GM11168 (cell line): ENCODE results near the gene DCUN1D5.

Experiments
- in situ Hi-C: fragments of 300-500 bp; cut with MboI; formaldehyde crosslinking; loops from one replicate; pipeline ENCODE4 v1.12.0; 2022; ENCODE audit warnings: low sequenced_read_pairs; ENCODE audit not compliant: unreplicated experiment

Gene DCUN1D5

DNA sequence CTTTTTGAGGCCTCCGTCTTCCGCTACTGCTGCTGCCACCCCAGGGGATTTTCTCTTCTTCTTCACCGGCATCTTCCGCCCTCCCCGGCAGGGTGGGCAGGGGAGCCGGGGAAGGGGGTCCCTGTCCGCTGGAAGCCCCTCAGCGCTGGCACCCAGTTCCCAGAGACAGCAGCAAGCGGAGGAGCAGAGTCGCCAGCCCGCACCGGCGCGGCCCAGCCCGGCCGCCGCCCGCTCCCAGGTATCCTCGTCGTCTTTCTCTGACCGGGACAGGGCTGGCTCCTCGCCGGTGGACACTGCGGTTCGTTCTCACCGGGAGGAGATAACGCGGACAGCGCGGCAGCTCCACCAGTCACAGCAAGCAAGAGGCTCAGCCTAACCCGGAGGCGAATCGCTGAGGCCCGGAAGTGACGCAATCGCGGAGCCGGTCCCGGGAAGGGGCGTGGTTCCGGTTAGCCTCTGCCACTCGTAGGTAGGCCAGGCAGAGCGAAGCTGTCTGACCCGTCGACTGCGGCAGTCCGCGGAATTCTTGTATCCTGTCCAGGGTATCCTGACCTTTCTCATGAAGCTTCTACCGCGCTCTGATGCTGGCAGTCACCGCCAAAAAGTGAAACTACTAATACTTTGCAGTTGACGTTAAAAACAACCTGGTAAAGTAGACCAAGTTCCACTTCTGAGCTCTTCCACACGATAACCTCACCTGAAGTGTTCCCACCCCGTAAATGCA lies at the start of gene DCUN1D5:
DCUN1D5 (minus strand) TSS at position 360 of the 724 bp plus-strand sequence; CDS start at position 72, 288 bp downstream.
- in situ Hi-C loops, result no loop called here

DNA sequence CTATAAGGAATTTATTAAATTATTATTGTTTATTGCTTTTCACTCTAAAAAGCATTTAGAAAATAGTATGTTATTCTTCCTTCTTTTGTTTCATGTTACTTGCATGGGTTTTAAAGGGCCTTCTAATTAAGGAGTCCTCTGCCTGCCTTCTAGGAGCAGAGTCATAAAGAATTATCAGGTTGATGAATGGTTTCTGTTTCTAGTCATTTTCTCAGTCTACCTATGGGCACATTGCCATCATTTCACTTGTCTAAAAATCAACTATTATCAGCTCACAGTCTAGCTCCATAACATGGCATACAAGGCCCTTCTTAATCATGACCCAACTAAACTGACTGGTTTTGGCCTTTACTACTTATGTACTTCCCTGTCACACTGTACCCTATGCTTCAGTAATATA lies 33.5 kb upstream of the DCUN1D5 start:
- in situ Hi-C loops, result no loop called here

DNA sequence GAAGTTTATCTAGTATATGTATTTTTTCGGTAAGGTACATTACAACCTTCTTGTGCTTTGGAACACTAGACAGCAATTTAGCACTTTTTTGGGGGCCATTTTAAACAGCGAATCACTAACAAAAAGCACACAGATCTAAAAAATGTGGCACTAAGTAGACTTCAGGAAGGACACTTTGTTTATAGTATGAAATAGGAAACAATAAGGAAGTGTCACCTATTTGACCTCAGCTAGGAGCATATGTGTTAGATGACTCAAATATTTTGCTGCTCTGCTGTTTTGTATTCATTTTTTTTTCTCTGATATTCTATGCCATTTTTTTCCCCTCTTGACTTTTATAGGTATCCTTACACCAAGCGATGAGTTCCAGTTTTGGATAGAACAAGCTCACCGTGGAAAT lies 22.9 kb upstream of the DCUN1D5 start:
- in situ Hi-C loops, result no loop called here

DNA sequence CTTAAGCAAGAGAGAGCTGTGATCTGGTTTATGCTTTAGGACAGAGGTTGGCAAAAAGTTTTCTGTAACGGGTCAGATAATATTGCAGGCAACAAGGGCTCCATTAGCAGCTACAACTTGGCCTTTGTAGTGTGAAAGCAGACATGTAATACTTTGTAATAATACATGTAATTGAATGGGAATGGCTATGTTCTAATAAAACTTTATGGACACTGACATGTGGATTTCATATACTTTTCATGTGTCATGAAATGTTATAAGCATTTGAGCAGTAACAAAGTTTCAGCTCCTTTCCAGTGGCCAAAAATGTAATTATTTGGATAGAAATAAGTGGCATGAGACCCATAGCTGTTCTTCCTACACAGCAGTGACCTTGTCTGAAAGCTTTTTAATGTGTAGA lies 20.4 kb upstream of the DCUN1D5 start:
- in situ Hi-C loops, result no loop called here

DNA sequence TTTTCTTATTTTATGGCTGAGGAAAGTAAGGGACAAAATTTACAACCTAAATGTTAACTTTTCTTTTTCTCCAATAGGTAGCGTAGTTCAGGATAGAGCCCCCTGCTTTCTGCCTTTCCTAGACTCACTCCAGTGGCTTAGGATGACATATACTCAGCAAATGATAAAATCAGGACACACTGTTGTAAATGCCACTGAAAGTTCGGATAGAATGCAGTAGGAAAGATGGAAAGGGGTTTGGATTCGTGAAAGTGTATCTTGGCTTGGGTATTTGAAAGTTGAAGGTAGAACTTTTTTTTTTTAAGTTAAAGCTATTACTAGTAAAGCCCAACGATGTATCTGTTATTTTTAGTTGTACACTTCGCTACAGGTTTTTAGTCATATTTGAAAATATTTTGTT lies 19.4 kb upstream of the DCUN1D5 start:
- in situ Hi-C loops, result no loop called here

DNA sequence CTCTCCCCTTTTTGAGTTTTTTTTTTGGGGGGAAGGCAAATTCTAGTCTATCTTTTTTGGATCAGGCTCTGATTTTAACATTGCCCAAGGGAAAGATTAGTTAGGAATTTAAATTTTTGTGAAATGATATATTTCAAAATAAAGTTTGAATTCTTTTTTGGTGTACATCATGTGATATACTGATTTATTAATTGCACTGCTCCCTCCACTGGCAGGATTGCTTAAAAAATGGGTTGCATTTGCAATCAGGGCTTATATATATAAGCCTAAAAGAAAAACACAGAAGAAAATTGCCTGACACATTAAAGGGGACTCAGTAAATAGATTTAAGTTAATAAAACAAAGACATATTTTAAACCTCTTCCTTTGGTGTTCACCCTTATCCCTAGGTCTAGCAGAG lies 18.4 kb upstream of the DCUN1D5 start:
- in situ Hi-C loops, result no loop called here

DNA sequence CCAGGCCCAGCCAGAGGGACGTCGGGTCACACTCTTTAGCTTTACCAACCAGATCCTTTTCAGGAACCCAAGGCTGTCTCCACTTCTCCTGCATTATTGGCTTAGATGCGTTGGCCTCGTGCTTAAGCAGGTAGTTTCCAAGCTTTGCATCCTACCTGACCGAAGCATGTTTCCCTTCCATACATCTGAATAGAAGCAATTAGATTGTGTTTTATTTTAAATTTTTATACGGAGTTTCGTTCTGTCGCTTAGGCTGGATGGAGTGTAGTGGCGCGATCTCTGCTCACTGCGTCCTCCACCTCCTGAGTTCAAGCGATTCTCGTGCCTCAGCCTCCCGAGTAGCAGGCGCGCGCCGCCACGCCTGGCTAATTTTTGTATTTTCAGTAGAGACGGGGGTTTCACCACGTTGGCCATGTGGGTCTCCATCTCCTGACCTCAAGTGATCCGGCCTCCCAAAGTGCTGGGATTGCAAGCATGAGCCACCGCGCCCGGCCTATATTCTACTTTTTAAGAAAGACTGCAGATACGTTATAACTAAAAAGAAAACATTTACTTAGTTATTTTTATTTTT lies 17.9 kb upstream of the DCUN1D5 start:
- in situ Hi-C loops, result no loop called here

DNA sequence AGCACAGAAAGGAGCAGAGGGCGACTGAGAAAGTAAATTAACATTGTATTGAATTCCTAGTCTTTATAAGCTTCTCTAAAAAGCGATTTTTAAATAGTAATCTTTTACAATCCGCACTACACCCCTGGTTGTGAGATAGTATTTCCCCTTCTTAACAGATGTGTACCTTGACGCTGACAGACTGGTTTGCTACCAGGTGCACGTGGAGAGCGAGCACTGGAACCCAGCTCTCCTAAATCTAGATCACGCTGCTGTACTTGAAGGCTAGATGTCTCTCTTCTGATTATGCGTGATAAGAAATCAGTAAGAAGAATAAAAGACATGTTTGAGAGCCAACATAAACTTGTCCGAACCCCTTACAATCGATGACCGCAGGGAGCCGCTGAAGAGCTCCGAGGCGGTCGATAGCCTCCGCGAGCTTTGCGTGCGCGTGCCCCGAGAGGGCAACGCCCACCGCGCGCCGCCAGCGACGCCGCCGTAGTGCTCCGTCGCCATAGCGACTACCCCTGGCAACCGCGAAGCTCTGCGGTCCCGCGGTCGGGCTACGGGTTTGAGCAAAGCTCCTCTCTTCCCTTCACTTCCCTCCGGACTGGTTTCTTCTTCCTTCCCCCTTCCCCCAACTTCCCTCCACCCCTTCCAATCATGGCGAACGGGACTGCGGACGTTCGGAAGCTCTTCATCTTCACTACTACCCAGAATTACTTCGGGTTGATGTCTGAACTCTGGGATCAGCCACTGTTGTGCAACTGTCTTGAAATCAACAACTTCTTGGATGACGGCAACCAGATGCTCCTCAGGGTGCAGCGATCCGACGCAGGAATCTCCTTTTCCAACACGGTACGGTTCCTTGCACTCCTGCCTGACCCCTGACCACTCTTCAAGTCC lies 17.2 kb upstream of the DCUN1D5 start, which contains the start of gene DYNC2H1:
DYNC2H1 (plus strand) TSS at position 494 of the 885 bp plus-strand sequence; CDS start at position 643, 149 bp downstream.
- in situ Hi-C loops, result no loop called here

DNA sequence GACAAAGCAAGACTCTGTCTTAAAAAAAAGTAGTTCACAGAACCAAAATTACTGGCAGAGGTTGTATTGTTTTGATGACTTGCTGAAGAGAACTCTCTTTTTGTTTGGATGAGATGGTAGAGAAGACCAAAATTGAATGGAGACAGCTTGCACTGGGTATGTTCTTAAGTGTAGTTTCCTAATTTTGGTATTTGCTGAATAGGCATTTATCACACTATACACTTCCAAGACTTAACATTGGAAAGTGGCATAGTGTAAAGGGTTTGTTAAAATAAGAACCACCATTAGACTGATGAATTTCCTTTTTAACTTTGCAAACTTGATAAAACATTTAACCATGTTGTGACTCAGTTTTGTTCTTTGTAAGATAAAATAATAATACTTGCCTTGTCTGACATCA lies 5.3 kb upstream of the DCUN1D5 start:
- in situ Hi-C loops, result no loop called here

DNA sequence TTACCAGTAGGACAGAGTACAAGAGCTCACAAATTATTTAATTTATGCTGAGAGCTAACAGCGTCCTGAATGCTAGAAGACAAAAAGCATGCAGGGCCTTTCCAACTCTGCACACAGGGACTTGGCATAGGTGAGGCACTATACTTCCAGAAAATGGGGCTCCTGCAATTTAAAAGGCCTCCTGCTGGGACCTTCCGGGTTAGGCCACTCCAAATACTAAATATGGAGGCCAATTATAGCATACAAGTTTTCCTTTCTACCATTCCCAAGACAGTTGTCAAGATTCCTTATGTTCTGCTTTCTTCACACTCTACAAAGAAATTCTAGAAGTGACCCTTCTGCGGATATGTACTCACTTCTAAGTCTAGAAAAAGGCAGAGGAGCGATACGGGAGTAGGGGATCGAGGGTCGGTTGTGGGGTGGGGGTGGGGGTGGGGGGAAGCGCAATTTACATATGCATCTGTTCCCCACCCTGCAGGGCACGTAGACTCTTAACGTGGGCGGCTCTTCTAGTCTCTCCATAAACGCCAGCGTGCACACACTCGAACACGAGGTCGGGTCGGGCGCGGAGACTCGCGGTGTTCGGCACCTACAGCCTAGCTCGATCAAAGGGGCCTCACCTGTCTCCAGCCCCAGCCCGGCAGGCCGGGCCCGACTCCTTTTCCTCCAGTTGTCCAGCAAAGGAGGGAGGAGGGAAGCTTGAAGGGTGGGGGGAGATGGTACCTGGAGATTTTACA lies 728 bp downstream of the DCUN1D5 start:
- in situ Hi-C loops, result no loop called here

DNA sequence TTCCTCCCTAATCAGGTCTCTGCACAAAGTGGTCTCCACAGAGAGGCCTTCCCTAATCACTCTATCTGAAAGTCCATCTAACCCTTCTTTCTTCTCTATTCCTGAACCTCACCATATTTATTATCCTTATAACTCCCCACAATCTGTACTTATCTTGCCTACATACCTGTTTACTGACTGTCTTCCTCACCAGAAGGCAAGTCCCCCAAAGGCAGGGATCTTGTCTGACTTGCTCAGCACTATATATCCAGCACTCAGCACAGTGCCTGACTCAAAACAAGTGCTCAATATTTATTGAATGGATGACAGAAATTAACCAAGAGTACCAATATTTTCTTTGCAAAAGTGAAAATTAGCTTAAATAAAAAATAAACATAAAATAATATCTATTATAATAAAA lies 5.5 kb downstream of the DCUN1D5 start:
- in situ Hi-C loops, result no loop called here

DNA sequence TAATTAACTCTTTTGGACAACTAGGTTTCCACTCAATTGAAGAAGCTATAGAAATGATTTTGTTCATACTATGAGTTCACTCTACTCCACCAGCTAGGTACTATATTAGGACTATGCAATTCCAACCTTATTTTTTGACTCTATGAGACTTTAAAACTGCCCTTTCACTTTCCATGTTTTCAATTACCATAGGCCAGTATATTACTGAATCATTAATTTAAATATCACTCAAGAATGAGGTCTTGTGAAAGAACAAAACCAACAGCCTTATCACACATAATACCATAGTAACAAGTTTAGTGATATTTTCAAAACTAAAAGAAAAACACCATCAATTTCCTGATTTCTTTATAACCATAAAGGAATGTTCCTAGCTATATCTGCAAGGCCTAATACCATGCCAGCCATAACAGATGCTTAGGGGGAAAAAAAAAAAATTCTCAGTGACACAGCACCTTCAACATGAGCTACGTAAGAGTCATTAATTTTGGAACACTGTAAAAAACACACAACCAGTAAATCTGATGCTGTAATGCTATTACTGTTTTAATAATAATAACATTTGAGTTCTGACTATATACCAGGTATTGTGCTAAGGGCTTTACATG lies 6.1 kb downstream of the DCUN1D5 start:
- in situ Hi-C loops, result no loop called here

DNA sequence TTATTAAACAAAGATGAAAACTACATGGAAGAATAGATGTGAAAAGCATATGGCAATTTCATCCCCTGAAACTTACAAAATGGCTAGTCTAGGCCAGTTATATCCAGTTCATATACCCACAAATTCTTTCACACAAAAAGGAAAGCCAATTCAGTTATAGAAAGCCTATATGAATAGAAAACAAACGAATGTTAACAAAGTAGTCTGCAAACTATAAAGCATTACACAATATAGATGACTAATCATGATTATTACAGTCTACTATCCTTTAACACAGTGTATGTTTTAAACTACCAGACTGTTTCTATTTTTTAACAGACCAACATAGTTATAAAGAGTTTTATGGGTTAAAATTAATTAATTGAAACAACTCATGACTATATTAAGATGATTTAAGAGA lies 12.1 kb downstream of the DCUN1D5 start:
- in situ Hi-C loops, result no loop called here

DNA sequence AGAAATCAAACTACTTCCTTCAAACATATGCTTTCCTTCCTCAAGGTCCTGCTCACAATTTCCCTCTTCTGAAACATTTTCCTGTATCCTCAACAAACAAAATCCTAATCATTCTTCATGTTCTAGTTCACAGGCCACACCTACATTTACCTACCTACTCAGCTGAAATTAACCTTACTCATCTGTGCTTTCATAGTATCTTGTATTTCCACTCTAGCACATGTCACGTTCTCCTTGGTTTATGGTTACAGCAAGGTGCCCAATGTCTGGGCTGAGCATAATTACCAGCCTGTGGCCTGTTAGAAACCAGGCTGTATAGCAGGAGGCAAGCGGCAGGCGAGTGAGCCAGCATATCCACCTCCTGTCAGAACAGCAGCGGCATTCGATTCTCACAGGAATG lies 13.2 kb downstream of the DCUN1D5 start:
- in situ Hi-C loops, result no loop called here

DNA sequence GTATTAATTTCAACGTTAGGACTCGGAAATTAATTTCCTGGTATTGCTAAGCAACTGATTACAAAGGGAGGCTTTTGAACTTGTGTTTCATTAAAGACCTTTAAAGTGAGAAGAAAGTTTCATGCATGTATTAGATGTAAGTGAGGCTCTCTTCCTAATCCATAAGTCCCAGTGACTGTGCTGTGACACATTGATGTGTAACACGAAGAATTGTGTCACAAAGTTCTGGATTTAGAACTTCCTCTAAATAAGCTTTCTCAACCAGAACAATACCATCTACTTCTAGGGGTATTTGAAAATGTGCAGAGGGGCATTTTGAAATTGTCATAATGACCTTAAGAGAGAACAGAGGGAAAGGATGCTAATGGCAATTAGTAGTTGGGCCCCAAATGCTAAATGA lies 14.4 kb downstream of the DCUN1D5 start:
- in situ Hi-C loops, result no loop called here

DNA sequence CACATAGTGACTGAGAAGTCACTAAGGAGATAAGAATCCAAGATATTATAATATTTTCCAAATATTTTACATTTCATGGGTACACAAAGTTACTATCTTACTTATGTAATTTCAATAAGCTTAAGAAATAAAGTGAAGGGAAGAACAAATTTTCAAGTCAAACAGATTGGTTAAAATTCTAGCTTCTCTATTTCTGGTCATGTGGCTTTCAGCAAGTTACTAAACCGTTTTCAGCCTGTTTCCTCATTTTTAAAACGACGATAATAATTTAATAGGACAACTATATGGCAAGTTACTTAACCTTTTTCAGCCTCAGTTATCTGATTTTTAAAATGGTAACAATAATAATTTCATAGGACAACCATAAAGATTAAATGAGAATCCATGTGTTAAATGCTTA lies 15.6 kb downstream of the DCUN1D5 start:
- in situ Hi-C loops, result no loop called here

DNA sequence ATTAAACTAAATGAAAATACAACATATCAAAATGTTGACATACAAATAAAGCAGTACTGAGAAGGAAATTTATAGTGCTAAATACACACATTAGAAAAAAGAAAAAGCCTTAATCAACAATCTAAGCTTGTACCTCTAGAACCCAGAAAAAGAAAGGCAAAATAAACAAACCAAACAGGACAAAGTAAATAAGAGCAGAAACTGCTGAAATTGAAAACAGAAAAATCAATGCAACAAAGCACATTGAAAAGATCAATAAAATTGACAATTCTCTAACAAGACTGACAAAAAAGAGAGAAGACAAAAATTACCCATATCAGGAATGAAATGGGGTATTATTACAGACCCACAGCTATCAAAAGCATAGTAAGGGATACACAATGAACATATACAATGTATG lies 21.0 kb downstream of the DCUN1D5 start:
- in situ Hi-C loops, result no loop called here

DNA sequence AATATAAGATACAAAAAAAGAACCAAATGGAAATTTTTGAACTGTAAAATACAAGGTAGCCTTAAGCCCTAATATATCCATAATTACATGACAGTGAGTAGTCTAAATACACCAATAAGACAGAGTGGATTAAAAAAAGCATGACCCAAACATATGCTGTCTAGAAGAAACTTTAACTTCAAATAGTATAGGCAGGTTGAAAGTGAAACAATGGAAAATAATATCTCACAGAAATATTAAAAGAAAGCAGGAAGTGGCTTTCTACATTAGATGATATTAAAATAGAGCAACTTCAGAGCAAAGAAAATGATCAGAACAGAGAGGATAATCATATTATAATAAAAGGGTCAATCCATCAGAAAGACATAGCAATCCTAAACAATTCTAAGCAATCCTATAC lies 21.8 kb downstream of the DCUN1D5 start:
- in situ Hi-C loops, result no loop called here

DNA sequence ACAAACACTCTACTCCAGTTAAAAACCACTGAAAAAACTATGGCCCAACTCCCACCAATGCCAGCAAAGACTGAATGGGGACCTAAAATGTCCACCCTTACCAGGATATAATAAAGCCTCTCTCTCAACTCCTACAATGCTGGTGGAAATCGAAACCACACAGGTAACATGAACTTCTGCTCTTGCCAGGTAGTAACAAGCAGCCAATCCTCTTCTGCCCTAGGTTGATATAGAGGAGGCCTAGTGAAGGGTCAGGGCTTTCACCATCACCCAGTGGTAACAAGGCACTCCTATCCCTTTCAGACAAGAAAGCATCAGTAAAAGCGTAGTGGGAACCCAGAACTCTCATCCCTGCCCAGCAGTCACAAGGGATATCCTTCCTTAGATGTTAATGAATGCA lies 22.6 kb downstream of the DCUN1D5 start:
- in situ Hi-C loops, result no loop called here

DNA sequence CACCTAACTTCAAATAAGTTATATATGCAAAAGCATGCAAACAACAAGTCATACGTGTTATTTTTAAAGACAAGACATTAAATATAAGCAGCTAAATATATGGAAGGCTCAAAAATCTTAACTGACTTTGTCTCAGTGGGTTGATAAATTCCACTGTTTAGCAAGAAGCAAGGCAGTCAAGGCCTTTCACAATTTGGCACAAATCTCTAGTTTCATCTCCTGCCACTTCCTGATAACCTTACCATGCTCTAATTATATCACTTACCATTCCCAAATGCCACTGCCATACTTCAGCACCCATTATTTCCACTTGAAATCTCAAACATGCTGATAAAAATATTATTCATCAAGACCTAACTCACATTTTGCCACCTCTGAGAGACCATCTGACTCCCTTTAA lies 24.8 kb downstream of the DCUN1D5 start:
- in situ Hi-C loops, result no loop called here
